Activated CD4-positive, alpha-beta memory T cell treated with anti-CD3 and anti-CD28 coated beads, Interleukin-2, amount 10 ng/mL, durations not matched to agents 7 days and 5 days (primary cell): Measurements from ENCODE around the gene SUSD1. TPM values are rescaled to one million over a fixed set of nuclear protein-coding genes. Genes with fewer than 3 reads are reported as not detected.

Source experiments
- CTCF ChIA-PET: fragments of 350-600 bp; sonication (Branson Sonifier 250); formaldehyde crosslinking; loops from one replicate; lab custom pipeline; 2021; ENCODE audit warnings: antibody characterized with exemption, inconsistent platforms; lab: Charles Lee
- POLR2A ChIA-PET: fragments of 350-600 bp; sonication (Branson Sonifier 250); formaldehyde crosslinking; loops from one replicate; lab custom pipeline; 2021; ENCODE audit warnings: antibody characterized with exemption; lab: Charles Lee
- DNase-seq: peaks from one replicate; pipeline ENCODE4 v3.0.0-alpha.2; 2020
- H3K27ac Mint-ChIP-seq: one replicate; pipeline ENCODE4 v1.8.0; 2021; ENCODE audit warnings: mild to moderate bottlenecking, mixed read lengths
- H3K27me3 Mint-ChIP-seq: one replicate; pipeline ENCODE4 v1.8.0; 2021; ENCODE audit warnings: mixed read lengths
- H3K36me3 Mint-ChIP-seq: one replicate; pipeline ENCODE4 v1.8.0; 2021; ENCODE audit warnings: low read depth, mixed read lengths
- H3K4me1 Mint-ChIP-seq: one replicate; pipeline ENCODE4 v1.8.0; 2021; ENCODE audit warnings: mixed read lengths
- H3K4me3 Mint-ChIP-seq: one replicate; pipeline ENCODE4 v1.8.0; 2021; ENCODE audit warnings: mild to moderate bottlenecking, mixed read lengths
- H3K9me3 Mint-ChIP-seq: one replicate; pipeline ENCODE4 v1.8.0; 2021; ENCODE audit warnings: mixed read lengths
- total RNA-seq, 2 experiments: library from RNA; stranded (reverse); gene quantifications; one replicate each; pipeline ENCODE4 v1.2.3, GENCODE V29; 2021

Gene SUSD1
- total RNA-seq, 2 experiments from 2014 or later = 18.4 TPM

DNA sequence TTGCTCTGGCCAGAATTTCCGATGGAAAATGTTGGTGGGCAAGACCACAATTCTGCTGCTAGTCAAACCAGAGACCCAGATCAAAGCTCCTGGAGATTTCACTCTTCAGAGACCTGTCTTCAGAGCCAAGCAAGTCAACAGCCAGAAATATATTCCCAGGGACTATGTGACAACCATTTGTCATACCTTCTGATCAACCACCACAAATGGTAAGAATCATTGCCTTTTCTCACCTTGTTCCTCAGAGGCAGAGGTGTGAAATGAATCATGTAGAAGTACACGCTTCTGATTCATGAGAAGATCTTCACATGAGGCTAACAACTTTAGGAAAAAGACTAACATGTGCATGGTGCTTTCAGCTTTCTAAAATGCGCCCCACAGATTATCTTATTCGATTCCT lies 53.5 kb downstream of the SUSD1 start:
- ChIA-PET CTCF (interaction anchor here (0.9 to 1.4 kb wide), 2 partner anchors 9 to 40 kb away, joined by 3 read pairs; no protein-coding TSS in a partner anchor), POLR2A (no interaction called here)
- Mint-ChIP-seq H3K36me3 (peaks cover 38% of the 10 kb centered on the region), H3K27me3 (no peaks in the 10 kb centered on the region), H3K4me3 (no peak overlapping the region), H3K4me1 (no peaks in the 10 kb centered on the region), H3K9me3 (no peaks in the 10 kb centered on the region), H3K27ac (no peak overlapping the region)
- no peak for DNase-seq

DNA sequence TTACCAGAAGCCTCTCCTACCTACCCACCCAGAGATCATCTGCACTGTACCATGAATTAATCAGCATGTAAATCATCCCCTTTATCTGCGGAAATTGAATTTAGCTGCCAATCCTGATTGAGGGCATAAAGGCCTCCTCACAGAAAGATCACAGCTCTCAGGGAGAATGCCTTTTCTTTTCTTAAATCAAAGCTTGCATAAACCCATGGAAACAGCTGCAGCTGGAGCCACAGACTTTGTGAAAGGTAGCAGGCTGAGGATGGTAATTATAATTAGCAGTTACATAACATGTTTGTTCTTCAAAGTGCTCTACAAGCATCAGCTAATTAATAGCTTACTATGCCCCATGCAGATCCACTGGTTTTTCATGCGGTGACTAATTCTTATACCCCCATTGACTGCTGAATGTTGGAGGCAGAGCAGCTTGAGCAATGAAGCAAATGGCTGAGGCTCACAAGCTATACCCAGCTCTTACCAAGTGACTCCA lies 54.6 kb downstream of the SUSD1 start:
- POLR2A ChIA-PET = interaction anchor here (1.1 kb wide), 1 partner anchor 489 kb away, joined by 3 read pairs; the partner anchor contains the start of gene DNAJC25
- no peak for DNase-seq
- CTCF ChIA-PET = interaction anchor here (0.5 to 1.6 kb wide), 6 partner anchors 8 to 241 kb away, joined by 3 to 9 read pairs (median 4); no protein-coding TSS in a partner anchor
- Mint-ChIP-seq H3K4me3 (no peak overlapping the region), H3K4me1 (no peaks in the 10 kb centered on the region), H3K27me3 (no peaks in the 10 kb centered on the region), H3K36me3 (peaks cover 35% of the 10 kb centered on the region), H3K9me3 (no peaks in the 10 kb centered on the region), H3K27ac (no peak overlapping the region)

DNA sequence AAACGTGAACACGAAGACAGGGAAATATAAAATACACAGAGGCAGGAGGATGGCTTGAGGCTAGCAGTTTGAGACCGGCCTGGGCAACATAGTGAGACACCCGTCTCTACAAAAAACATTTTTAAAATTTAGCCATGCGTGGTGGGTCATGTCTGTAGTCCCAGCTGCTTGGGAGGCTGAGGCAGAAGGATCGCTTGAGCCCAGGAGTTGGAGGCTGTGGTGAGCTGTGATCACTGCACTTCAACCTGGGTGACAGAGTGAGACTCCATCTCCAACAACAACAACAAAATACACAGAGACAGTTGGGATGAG lies 55.1 kb downstream of the SUSD1 start:
- ChIA-PET CTCF (interaction anchor here (1.2 to 1.6 kb wide), 3 partner anchors 10 to 242 kb away, joined by 4 to 9 read pairs (median 5); no protein-coding TSS in a partner anchor), POLR2A (interaction anchor here (1.1 kb wide), 1 partner anchor 489 kb away, joined by 3 read pairs; the partner anchor contains the start of gene DNAJC25)
- Mint-ChIP-seq H3K9me3 (no peaks in the 10 kb centered on the region), H3K27ac (no peak overlapping the region), H3K36me3 (peaks cover 38% of the 10 kb centered on the region), H3K27me3 (no peaks in the 10 kb centered on the region), H3K4me3 (no peak overlapping the region), H3K4me1 (no peaks in the 10 kb centered on the region)
- DNase-seq = no peak

DNA sequence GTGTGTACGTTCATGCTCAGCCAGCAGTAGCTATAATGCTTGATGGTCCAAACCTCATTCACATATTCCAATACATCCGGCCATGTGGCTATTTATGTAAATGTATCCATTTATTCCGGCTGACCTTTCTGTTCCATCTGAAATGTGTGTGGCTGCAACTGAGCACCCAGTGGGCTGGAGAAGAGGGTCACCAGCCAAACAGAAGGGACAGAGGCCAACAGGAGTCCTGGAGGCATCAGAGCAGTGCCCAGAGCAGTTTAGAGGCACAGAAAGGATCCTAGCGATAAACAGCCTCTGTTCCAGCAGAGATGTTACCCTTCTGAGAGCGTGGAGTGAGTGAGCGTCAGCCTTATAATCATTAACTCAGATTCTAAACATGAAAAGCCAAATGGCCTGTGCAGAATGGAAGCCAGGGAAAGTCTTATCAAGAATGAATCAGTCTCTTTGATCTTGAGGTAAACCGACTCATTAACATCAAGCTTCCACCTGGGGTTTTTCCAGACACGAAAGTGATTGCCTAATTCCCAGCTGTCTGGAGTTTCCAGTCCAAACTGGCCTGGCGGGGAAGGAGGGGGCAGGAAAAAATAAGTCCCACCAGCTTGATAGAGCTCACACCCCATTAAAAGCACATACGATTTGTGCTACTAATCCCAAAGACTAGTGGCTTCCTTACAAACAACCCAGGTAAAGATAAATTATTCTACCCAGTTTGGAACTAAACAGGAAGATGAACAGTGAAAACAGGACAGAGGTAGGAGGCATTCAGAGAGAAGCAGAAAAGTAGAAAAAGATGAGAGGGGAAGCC lies 55.7 kb downstream of the SUSD1 start:
- no peak overlapping the region for H3K27ac Mint-ChIP-seq
- ChIA-PET CTCF (interaction anchor here (1.1 to 1.6 kb wide), 3 partner anchors 9 to 22 kb away, joined by 4 to 9 read pairs (median 5); no protein-coding TSS in a partner anchor), POLR2A (interaction anchor here (1.1 kb wide), 2 partner anchors 62 to 488 kb away, joined by 3 read pairs; partner anchors contain the start of gene DNAJC25)
- H3K36me3 Mint-ChIP-seq = peaks cover 42% of the 10 kb centered on the region
- H3K27me3 Mint-ChIP-seq = no peaks in the 10 kb centered on the region
- H3K9me3 Mint-ChIP-seq = no peaks in the 10 kb centered on the region
- DNase-seq = no peak
- H3K4me1 Mint-ChIP-seq = no peaks in the 10 kb centered on the region
- no peak overlapping the region for H3K4me3 Mint-ChIP-seq

DNA sequence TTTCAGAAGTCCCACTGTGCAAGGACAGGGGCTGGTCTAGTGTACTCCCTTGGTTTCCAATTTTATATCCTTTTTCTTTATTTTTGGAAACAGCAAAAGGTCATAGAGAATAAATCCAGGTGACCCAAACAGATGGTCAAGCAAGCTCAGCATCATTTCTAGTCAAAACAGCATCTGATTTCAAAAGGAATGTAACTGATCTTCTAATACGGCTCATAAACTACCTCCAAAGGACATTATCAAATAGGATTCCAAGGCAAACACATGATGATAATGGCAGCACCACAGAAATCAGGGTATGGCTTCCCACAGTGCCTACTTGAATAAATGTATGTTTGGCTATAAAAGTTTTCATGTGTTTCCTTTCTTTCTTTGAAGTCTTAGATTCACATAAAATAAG lies 57.1 kb downstream of the SUSD1 start:
- Mint-ChIP-seq H3K36me3 (peaks cover 34% of the 10 kb centered on the region), H3K9me3 (no peaks in the 10 kb centered on the region), H3K27ac (no peak overlapping the region), H3K4me1 (no peaks in the 10 kb centered on the region), H3K27me3 (no peaks in the 10 kb centered on the region), H3K4me3 (no peak overlapping the region)
- ChIA-PET CTCF (no interaction called here), POLR2A (no interaction called here)
- no peak for DNase-seq

DNA sequence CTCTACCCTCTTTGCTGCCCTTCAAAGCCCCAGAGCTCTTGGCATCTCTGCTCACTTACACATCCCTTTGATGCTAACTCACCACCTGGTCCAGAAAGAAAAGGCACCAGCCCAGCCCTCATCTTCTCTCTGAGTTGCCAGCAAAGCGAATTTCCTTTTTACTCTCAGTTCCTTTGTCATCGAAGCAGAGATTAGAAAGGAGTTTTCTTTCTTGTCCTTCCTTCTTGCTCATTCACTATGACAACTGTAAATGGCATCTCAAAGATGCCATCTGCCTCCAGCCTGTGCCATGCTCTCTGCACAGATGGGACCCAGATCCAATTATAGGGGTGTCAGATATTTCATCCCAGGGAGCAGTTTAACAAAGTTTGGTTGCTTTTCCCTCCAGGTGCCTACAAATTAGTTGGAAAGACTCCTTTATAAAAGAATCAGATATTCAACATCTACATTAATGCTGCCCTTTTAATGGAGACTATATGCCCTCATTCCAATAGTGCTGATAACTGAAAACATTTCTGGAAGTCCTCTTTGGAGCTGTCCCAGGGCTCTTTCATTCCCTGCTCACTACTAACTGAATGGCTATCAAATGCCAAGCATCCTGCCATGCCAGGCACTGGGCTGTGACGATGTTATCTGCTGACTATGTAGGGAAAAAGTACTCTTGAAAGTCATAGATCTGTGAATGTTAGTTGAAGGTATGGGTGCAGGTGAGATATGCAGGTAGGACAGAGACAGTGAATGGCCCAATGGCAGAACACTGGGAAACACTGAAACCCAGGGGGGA lies 58.9 kb downstream of the SUSD1 start:
- ChIA-PET POLR2A (no interaction called here), CTCF (no interaction called here)
- peaks cover 27% of the 10 kb centered on the region for H3K36me3 Mint-ChIP-seq
- H3K27ac Mint-ChIP-seq = no peak overlapping the region
- H3K4me3 Mint-ChIP-seq = no peak overlapping the region
- H3K27me3 Mint-ChIP-seq = no peaks in the 10 kb centered on the region
- H3K4me1 Mint-ChIP-seq = no peaks in the 10 kb centered on the region
- no peak for DNase-seq
- H3K9me3 Mint-ChIP-seq = no peaks in the 10 kb centered on the region

DNA sequence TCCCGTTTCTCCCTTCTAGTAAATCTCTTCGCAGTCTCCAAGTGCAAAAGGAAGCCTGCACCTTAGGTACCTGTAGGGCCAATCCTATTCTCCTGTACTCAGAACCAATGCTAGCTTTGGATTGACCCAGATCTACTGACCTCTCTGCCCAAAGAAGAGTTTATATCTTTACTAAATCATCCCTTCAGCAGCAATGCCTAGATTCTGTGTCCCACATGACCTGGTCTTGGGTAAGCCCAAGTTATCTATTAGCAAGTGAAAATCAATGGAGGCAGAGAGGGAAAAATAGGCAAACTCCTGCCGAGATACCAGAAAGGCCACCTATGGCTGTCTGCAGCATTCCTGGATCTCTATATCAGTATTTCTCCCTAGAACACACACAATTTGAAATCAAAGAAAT lies 60.0 kb downstream of the SUSD1 start:
- Mint-ChIP-seq H3K9me3 (no peaks in the 10 kb centered on the region), H3K4me3 (no peak overlapping the region), H3K27ac (no peak overlapping the region), H3K36me3 (peaks cover 30% of the 10 kb centered on the region), H3K4me1 (no peaks in the 10 kb centered on the region), H3K27me3 (no peaks in the 10 kb centered on the region)
- POLR2A ChIA-PET = interaction anchor here (1.6 kb wide), 1 partner anchor 264 kb away, joined by 4 read pairs; the partner anchor contains the start of gene HSDL2
- no peak for DNase-seq
- CTCF ChIA-PET = no interaction called here

DNA sequence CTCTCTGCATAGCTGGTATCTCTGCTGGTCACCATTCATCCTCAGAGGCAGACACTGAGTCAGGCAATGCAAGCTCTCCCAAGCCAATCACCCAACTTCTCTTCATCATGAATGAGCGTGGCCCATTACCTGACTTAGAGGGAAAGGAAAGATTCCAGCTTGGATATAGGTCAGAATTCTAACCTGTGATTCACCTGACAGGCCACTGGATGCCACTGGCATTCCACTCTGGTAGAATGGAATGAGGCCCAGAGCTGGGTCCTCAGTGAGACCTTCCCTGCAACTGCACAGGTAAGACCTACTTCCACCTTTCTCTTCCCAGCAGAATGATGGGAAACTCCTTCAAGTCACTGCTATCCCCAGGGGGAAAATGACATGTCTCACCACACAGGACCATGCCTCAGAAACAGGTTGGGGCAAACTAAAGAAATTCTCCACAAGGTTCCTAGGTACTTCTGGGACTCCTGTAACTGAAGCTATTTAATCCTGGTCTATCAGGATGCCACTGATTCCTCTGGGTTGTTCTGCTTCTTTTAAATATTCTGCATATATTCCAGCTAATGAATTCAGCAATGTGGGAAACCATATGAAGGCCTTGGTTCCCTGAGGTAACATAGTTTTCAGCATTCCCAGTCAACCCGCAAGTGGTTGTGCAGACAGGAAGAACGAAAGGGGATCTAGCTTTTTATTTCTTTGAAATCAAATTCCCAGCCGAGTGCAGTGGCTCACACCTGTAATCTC lies 62.0 kb downstream of the SUSD1 start:
- POLR2A ChIA-PET = interaction anchor here (1.1 to 1.6 kb wide), 6 partner anchors 61 to 266 kb away, joined by 3 to 6 read pairs (median 3); partner anchors contain the start of genes HSDL2 and PTBP3

DNA sequence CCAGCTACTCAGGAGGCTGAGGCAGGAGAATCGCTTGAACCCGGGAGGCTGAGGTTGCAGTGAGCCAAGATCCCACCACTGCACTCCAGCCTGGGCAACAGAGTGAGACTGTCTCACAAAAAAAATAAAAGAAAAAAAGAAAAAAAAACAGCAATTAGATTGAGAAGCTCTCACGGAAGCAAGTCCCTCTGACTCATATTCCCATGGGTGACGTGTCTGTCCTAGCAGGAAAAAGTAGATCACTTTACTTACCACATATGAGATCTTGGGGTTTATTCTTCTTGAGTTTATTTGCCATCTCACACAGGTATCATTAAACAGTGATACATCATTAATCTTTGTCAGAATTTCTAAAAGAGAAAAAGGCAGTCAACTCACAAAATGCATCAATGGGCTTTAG lies 62.6 kb downstream of the SUSD1 start:
- no peaks in the 10 kb centered on the region for H3K4me1 Mint-ChIP-seq
- CTCF ChIA-PET = interaction anchor here (0.8 to 2.9 kb wide), 7 partner anchors 8 to 267 kb away, joined by 3 to 17 read pairs (median 4); partner anchors contain the start of gene PTBP3
- no peaks in the 10 kb centered on the region for H3K9me3 Mint-ChIP-seq
- POLR2A ChIA-PET = interaction anchor here (1.1 to 1.5 kb wide), 5 partner anchors 62 to 223 kb away, joined by 3 to 6 read pairs (median 3); partner anchors contain the start of gene PTBP3
- H3K36me3 Mint-ChIP-seq = peaks cover 33% of the 10 kb centered on the region
- H3K4me3 Mint-ChIP-seq = no peak overlapping the region
- no peak for DNase-seq
- H3K27ac Mint-ChIP-seq = no peak overlapping the region
- H3K27me3 Mint-ChIP-seq = no peaks in the 10 kb centered on the region

More for the DNA sequence above, 62.0 kb downstream of the SUSD1 start:
- CTCF ChIA-PET = interaction anchor here (0.8 to 2.9 kb wide), 12 partner anchors 8 to 266 kb away, joined by 3 to 17 read pairs (median 4); partner anchors contain the start of gene PTBP3
- no peak overlapping the region for H3K4me3 Mint-ChIP-seq
- no peaks in the 10 kb centered on the region for H3K4me1 Mint-ChIP-seq
- H3K27me3 Mint-ChIP-seq = no peaks in the 10 kb centered on the region
- H3K36me3 Mint-ChIP-seq = peaks cover 32% of the 10 kb centered on the region
- H3K27ac Mint-ChIP-seq = no peak overlapping the region
- no peaks in the 10 kb centered on the region for H3K9me3 Mint-ChIP-seq
- DNase-seq = peak; percentile 29

DNA sequence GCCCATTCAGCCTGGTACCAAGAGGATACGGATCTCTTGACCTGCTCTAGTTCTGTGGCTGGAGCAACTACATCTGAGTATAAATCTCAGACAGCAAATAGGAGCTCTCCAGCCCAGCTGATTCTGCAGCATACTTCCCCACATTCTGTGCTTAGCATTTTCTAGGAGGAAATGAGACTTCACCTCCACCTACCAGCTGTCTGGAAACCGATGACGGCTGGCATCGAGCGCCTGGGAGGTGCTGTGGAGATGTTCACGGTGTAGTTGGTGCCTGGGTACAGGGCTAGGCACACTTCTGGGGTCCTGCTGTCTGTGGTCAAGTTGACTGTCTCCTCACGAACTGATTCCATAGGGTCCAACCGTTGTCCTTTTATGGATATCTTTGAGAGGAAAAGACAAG lies 63.6 kb downstream of the SUSD1 start:
- H3K4me3 Mint-ChIP-seq = no peak overlapping the region
- no peaks in the 10 kb centered on the region for H3K4me1 Mint-ChIP-seq
- no peak overlapping the region for H3K27ac Mint-ChIP-seq
- H3K27me3 Mint-ChIP-seq = no peaks in the 10 kb centered on the region
- no peaks in the 10 kb centered on the region for H3K9me3 Mint-ChIP-seq
- DNase-seq = no peak
- H3K36me3 Mint-ChIP-seq = peaks cover 36% of the 10 kb centered on the region
- ChIA-PET CTCF (interaction anchor here (1.3 to 2.5 kb wide), 2 partner anchors 248 to 255 kb away, joined by 4 to 7 read pairs; no protein-coding TSS in a partner anchor), POLR2A (interaction anchor here (1.6 kb wide), 1 partner anchor 63 kb away, joined by 4 read pairs; the partner anchor contains the start of gene SUSD1)

DNA sequence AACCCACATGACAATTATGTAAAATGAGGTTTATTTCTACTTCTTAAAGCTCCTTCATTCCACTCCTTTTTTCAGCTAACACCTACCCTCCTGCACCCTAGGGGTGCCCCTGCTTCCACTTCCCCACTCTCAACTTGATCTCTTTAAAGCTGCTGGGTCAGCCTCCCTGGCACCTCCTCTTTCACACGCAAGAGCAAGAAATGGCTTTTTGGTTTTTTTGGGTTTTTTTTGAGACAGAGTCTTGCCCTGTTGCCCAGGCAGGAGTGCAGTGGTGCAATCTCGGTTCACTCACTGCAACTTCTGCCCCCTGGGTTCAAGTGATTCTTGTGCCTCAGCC lies 64.4 kb downstream of the SUSD1 start:
- H3K27ac Mint-ChIP-seq = no peak overlapping the region
- CTCF ChIA-PET = interaction anchor here (0.6 to 1.3 kb wide), 3 partner anchors 8 to 249 kb away, joined by 4 to 6 read pairs (median 5); no protein-coding TSS in a partner anchor
- POLR2A ChIA-PET = interaction anchor here (1.6 kb wide), 1 partner anchor 64 kb away, joined by 4 read pairs; the partner anchor contains the start of gene SUSD1
- H3K36me3 Mint-ChIP-seq = peaks cover 38% of the 10 kb centered on the region
- no peak overlapping the region for H3K4me3 Mint-ChIP-seq
- H3K27me3 Mint-ChIP-seq = no peaks in the 10 kb centered on the region
- no peaks in the 10 kb centered on the region for H3K9me3 Mint-ChIP-seq
- no peak for DNase-seq
- H3K4me1 Mint-ChIP-seq = no peaks in the 10 kb centered on the region
